ENCODE measurements around the gene PCDHGB4. TPM values are rescaled to one million over a fixed set of nuclear protein-coding genes. Genes with fewer than 3 reads are reported as not detected.
A peak's percentile ranks its signal among the peaks of the same experiment; 100 is the strongest.
"Not testable (repeated sequence)": the region's sequence is repeated elsewhere in the genome, so short reads cannot be mapped to it uniquely, and the experiment has no call there.

The PCDHGB4 gene
- 1.7 and 3.1 TPM in 2 replicates for total RNA-seq (2014; rRNA removed; shearing (Covaris generic))

DNA sequence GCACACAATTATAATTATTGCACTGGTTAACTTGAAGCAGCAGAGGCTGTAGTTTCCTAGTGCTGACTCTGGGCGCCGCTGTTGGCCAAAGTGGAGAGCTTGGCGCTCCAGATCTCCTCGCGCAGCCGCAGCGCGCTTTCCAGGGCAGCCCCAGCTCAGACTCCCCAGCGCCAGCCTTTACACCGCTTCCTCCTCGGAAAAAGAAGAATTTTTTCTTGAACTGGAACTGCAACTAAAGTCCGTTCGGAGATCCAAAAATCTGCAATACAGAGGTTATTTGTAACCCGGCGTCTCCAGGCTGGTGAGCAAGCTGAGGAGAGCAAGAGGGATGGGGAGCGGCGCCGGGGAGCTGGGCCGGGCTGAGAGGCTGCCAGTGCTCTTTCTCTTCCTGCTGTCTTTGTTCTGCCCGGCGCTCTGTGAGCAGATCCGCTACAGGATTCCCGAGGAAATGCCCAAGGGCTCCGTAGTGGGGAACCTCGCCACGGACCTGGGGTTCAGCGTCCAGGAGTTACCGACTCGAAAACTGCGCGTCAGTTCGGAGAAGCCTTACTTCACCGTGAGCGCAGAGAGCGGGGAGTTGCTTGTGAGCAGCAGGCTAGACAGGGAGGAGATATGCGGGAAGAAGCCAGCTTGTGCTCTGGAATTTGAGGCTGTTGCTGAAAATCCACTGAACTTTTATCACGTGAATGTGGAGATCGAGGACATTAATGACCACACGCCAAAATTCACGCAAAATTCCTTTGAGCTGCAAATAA is at the start of gene PCDHGB4:
Gene PCDHGB4, plus strand, starts transcription at position 142 of the 755 bp plus-strand sequence. Its CDS starts 187 bp downstream, at position 329.
- H3K27ac ChIP-seq; H3K9me3 ChIP-seq (replicated peaks); H3K4me1 ChIP-seq; DNase-seq; H3K27me3 ChIP-seq; H3K4me3 ChIP-seq: not testable (repeated sequence)
- peaks cover 40% of the 10 kb centered on the region for H3K36me3 ChIP-seq

DNA sequence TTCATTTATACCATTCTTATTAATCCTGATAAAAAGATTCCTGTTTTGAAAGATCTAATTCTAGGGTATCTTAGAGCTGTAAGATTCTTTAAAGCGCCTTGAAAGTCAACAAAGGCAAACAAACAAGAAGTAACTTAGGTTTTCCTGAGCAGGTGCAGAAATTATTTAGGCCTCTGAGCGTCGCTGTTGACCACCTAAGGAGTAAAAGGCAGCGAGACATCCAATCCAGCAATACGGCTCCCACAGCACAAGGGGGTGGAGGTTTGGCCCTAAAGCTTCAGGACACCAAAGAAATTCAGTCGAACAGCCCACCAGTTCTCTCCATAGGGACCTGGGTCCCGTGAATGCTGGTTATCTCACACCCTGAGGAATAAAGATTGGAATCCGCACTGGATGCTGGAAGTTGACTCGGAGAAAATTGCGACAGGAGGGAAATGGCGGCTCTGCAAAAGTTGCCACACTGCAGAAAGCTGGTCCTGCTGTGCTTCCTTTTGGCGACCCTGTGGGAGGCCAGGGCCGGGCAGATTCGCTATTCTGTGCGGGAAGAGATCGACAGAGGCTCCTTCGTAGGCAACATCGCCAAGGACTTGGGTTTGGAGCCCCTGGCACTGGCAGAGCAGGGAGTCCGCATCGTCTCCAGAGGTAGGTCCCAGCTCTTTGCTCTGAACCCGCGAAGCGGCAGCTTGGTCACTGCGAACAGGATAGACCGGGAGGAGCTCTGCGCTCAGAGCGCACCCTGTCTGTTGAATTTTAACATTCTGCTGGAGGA is 48.8 kb upstream of the PCDHGB4 start, which contains the start of gene PCDHGA2:
Gene PCDHGA2, plus strand, starts transcription at position 223 of the 769 bp plus-strand sequence.
- DNase-seq: peak; percentile 31 to 57

DNA sequence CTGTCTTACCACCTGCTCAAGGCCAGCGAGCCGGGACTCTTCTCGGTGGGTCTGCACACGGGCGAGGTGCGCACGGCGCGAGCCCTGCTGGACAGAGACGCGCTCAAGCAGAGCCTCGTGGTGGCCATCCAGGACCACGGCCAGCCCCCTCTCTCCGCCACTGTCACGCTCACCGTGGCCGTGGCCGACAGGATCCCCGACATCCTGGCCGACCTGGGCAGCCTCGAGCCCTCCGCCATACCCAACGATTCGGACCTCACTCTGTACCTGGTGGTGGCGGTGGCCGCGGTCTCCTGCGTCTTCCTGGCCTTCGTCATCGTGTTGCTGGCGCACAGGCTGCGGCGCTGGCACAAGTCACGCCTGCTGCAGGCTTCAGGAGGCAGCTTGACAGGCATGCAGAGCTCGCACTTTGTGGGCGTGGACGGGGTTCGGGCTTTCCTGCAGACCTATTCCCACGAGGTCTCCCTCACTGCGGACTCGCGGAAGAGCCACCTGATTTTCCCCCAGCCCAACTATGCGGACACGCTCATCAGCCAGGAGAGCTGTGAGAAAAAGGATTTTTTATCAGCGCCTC is 46.6 kb upstream of the PCDHGB4 start:
- H3K9me3 ChIP-seq (replicated peaks); H3K27ac ChIP-seq; H3K27me3 ChIP-seq; DNase-seq; H3K4me3 ChIP-seq; H3K4me1 ChIP-seq; H3K36me3 ChIP-seq: not testable (repeated sequence)

More for the DNA sequence above, 48.8 kb upstream of the PCDHGB4 start, which contains the start of gene PCDHGA2:
- H3K36me3 ChIP-seq: no peaks in the 10 kb centered on the region
- no peak within 1 kb of the TSS for H3K4me3 ChIP-seq
- H3K27ac ChIP-seq: no peak within 1 kb of the TSS
- no peaks in the 10 kb centered on the region for H3K27me3 ChIP-seq
- no peaks in the 10 kb centered on the region for H3K4me1 ChIP-seq
- H3K9me3 ChIP-seq (replicated peaks): 0 out of 2 replicates have a peak, but pooled peaks cover 4% of the 10 kb centered on the region

DNA sequence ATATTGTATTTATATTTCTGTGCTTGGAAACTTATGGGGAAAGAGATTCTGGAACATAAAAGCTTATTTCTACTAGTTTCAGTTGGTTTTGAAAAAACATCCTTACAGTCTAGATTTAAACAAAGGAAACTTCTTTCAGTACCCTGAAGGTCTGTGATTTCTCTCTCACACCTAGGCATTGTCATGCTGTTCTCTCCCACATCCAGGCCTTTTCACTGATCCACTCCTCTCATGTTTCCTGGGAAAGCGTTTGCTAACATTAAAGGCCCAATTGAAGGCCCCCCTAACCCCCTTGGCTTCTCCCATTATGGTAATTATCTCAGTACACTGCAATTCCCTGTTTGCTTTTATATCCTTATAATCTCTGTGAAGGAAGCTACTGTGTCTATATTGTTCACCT is 44.7 kb upstream of the PCDHGB4 start:
- no peaks in the 10 kb centered on the region for H3K4me1 ChIP-seq
- no peaks in the 10 kb centered on the region for H3K27me3 ChIP-seq
- H3K27ac ChIP-seq: no peak overlapping the region
- H3K9me3 ChIP-seq (replicated peaks): 0 out of 2 replicates have a peak, but pooled peaks cover 3% of the 10 kb centered on the region
- DNase-seq: no peak
- H3K36me3 ChIP-seq: no peaks in the 10 kb centered on the region
- H3K4me3 ChIP-seq: no peak overlapping the region

DNA sequence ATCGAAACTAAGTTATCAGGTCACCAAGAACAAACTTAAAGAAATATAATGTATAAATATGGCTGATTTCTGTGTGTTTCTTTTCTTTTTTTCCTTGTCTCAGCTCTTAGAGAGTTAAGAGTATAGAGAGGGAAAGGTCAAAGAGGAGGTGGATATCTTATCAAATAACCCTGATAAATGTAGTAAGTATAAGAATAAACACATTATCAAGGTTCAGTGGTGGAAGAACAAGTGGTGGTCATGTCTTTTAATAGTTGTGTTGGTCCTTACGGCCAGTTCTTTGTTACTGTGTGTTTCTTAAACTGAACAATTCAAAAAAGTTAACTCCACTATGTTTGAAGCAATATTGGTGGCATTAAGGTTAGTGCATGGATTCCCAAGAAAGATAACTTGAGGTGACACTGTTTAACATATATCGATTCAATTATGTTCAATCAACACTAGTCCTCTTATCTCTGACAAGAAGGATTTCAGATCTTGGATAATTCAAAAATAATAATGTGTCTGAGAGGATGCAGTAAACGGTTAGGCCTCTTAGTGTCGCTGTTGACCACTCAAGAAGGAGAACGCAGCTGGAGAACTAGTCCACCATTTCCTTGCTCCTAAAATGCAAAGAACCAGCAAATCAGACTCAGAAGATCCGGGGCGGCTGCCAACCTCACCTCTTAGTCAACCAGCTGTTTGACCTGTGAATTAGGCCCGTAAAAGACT is 44.1 kb upstream of the PCDHGB4 start, which contains the start of gene PCDHGA3:
Gene PCDHGA3, plus strand, starts transcription at position 588 of the 711 bp plus-strand sequence. CDS start 205 bp downstream, outside the sequence.
- Histone ChIP-seq H3K9me3 (replicated peaks) (peaks cover 3% of the 10 kb centered on the region; the same call in 1 of the 2 replicates), H3K27ac (no peak within 1 kb of the TSS), H3K4me3 (no peak within 1 kb of the TSS), H3K27me3 (no peaks in the 10 kb centered on the region), H3K4me1 (no peaks in the 10 kb centered on the region), H3K36me3 (no peaks in the 10 kb centered on the region)
- DNase-seq: peak in 1 of 2 experiments; percentile 48

DNA sequence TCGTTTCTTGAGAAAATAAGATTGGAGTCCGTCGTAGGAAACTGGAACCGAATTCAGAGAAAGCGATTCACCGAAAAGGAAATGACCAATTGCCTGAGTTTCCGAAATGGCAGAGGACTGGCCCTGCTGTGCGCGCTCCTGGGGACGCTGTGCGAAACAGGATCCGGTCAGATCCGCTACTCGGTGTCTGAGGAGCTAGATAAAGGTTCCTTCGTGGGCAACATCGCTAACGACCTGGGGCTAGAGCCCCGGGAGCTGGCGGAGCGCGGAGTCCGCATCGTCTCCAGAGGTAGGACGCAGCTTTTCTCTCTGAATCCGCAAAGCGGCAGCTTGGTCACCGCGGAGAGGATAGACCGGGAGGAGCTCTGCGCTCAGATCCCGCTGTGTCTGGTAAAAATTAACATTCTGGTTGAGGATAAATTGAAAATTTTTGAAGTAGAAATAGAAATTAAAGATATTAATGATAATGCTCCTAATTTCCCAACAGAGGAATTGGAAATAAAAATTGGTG is 43.5 kb upstream of the PCDHGB4 start:
- H3K4me3 ChIP-seq: no peak overlapping the region
- H3K36me3 ChIP-seq: no peaks in the 10 kb centered on the region
- H3K27ac ChIP-seq: no peak overlapping the region
- H3K4me1 ChIP-seq: no peaks in the 10 kb centered on the region
- H3K9me3 ChIP-seq (replicated peaks): peaks cover 3% of the 10 kb centered on the region; the same call in 1 of the 2 replicates
- no peak for DNase-seq
- H3K27me3 ChIP-seq: no peaks in the 10 kb centered on the region

DNA sequence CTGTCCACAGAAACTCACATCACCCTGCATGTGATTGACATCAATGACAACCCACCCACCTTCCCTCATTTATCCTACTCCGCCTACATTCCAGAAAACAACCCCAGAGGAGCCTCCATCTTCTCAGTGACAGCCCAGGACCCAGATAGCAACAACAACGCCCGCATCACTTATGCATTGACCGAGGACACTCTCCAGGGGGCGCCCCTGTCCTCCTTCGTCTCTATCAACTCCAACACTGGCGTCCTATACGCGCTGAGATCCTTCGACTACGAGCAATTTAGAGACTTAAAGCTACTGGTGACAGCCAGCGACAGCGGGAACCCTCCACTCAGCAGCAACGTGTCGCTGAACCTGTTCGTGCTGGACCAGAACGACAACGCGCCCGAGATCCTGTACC is 42.2 kb upstream of the PCDHGB4 start:
- H3K36me3 ChIP-seq: no peaks in the 10 kb centered on the region
- H3K4me1 ChIP-seq: no peaks in the 10 kb centered on the region
- H3K4me3 ChIP-seq: no peak overlapping the region
- DNase-seq: no peak
- no peaks in the 10 kb centered on the region for H3K27me3 ChIP-seq
- no peak overlapping the region for H3K27ac ChIP-seq
- H3K9me3 ChIP-seq (replicated peaks): peaks cover 3% of the 10 kb centered on the region; the same call in 1 of the 2 replicates

DNA sequence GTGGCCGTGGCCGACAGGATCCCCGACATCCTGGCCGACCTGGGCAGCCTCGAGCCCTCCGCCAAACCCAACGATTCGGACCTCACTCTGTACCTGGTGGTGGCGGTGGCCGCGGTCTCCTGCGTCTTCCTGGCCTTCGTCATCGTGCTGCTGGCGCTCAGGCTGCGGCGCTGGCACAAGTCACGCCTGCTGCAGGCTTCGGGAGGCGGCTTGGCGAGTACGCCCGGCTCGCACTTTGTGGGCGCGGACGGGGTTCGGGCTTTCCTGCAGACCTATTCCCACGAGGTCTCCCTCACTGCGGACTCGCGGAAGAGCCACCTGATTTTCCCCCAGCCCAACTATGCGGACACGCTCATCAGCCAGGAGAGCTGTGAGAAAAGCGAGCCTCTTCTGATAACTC is 41.5 kb upstream of the PCDHGB4 start:
- not testable (repeated sequence) for H3K36me3 ChIP-seq; H3K27me3 ChIP-seq; DNase-seq; H3K4me3 ChIP-seq; H3K4me1 ChIP-seq; H3K9me3 ChIP-seq (replicated peaks); H3K27ac ChIP-seq

DNA sequence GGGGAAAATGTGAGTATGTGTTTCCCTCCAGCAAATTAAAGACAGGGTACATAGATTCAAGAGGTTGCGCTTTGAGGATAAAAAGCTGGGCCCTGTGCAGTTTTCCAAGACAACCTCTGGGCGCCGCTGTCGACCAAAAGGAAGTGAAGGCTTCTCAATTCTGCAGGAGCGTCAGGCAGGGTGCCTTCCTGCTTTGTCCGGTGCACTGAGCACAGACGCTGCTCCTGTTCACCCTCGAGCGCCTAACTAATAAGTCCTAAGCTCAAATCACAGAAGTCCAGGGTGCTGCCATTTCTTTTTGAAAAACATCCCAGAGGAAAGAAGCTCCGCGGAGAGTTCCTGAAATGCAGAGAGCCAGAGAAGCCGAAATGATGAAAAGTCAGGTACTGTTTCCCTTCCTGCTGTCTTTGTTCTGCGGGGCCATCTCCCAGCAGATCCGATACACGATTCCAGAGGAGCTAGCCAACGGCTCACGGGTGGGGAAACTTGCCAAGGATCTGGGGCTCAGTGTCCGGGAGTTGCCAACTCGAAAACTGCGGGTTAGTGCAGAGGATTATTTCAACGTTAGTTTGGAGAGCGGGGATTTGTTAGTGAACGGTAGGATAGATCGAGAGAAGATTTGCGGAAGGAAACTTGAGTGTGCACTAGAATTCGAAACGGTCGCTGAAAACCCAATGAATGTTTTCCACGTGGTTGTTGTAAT is 37.4 kb upstream of the PCDHGB4 start, which contains the start of gene PCDHGB1:
Gene PCDHGB1, plus strand, starts transcription at position 183 of the 703 bp plus-strand sequence. Its CDS starts 162 bp downstream, at position 345.
- Histone ChIP-seq H3K27ac (peak within 1 kb of the TSS; percentile 77), H3K4me3 (peak within 1 kb of the TSS; percentile 65), H3K9me3 (replicated peaks) (peaks cover 34% of the 10 kb centered on the region), H3K36me3 (peaks cover 30% of the 10 kb centered on the region), H3K4me1 (0 out of 2 replicates have a peak, but pooled peaks cover 4% of the 10 kb centered on the region), H3K27me3 (no peaks in the 10 kb centered on the region)
- DNase-seq: peak; percentile 92 to 97

DNA sequence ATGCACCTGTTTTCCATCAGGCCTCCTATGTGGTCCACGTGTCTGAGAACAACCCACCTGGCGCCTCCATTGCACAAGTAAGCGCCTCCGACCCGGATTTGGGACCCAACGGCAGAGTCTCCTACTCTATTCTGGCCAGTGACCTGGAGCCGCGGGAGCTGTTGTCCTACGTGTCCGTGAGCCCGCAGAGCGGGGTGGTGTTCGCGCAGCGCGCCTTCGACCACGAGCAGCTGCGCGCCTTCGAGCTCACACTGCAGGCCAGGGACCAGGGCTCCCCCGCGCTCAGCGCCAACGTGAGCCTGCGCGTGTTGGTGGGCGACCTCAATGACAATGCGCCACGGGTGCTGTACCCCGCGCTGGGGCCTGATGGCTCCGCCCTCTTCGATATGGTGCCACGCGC is 35.9 kb upstream of the PCDHGB4 start:
- no peak for DNase-seq
- Histone ChIP-seq H3K36me3 (peaks cover 45% of the 10 kb centered on the region), H3K4me3 (no peak overlapping the region), H3K4me1 (0 out of 2 replicates have a peak, but pooled peaks cover 4% of the 10 kb centered on the region), H3K27me3 (no peaks in the 10 kb centered on the region), H3K9me3 (replicated peaks) (peaks cover 47% of the 10 kb centered on the region), H3K27ac (no peak overlapping the region)

DNA sequence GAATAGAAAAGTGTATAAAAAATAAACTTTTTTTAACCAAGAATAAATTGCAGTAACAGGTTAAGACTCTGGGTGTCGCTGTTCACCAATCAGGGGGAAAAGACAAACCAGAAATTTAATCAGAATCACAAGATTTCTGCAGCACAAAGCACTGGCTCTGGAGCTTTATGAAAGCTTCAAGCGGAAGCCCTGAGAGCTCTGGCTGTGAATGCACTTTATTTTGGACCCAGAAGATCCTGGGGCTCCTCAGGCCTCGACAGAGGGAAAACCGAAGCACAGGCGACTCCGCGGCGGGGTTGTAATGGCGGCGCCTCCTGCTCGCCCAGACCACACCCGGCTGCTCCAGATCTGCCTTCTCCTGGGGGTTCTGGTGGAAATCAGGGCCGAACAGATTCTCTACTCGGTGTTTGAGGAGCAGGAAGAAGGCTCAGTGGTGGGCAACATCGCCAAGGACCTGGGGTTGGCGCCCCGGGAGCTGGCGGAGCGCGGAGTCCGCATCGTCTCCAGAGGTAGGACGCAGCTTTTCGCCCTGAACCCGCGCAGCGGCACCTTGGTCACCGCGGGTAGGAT is 32.5 kb upstream of the PCDHGB4 start, which contains the start of gene PCDHGA4:
Gene PCDHGA4, plus strand, starts transcription at position 122 of the 570 bp plus-strand sequence. Its CDS starts 87 bp downstream, at position 209.
- Histone ChIP-seq H3K36me3 (peaks cover 77% of the 10 kb centered on the region), H3K4me3 (no peak within 1 kb of the TSS), H3K27me3 (no peaks in the 10 kb centered on the region), H3K27ac (no peak within 1 kb of the TSS), H3K4me1 (0 out of 2 replicates have a peak, but pooled peaks cover 4% of the 10 kb centered on the region), H3K9me3 (replicated peaks) (peaks cover 53% of the 10 kb centered on the region)
- DNase-seq: no peak

DNA sequence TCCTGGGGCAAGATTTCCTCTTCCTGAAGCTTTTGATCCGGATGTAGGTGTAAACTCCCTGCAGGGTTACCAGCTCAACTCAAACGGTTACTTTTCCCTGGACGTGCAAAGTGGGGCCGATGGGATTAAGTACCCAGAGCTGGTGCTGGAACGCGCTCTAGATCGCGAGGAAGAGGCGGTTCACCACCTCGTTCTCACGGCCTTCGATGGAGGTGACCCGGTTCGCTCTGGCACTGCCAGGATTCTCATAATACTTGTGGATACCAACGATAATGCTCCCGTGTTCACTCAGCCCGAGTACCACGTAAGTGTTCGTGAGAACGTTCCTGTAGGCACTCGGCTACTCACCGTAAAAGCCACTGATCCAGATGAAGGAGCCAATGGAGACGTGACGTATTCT is 31.9 kb upstream of the PCDHGB4 start:
- Histone ChIP-seq H3K4me1 (0 out of 2 replicates have a peak, but pooled peaks cover 2% of the 10 kb centered on the region), H3K27ac (no peak overlapping the region), H3K4me3 (no peak overlapping the region), H3K27me3 (no peaks in the 10 kb centered on the region), H3K9me3 (replicated peaks) (peaks cover 51% of the 10 kb centered on the region), H3K36me3 (peaks cover 84% of the 10 kb centered on the region)
- DNase-seq: no peak

DNA sequence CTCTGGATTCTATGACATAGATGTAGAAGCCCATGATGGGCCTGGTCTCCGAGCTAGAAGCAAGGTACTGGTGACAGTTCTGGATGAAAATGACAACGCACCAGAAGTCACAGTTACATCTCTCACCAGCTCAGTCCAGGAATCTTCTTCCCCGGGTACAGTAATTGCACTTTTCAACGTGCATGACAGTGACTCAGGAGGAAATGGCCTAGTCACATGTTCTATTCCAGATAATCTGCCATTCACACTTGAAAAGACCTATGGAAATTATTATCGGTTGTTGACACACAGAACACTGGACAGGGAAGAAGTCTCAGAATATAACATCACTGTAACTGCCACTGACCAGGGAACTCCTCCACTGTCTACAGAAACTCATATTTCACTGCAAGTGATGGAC is 31.4 kb upstream of the PCDHGB4 start:
- H3K27me3 ChIP-seq: no peaks in the 10 kb centered on the region
- peaks cover 46% of the 10 kb centered on the region for H3K9me3 ChIP-seq (replicated peaks)
- peaks cover 83% of the 10 kb centered on the region for H3K36me3 ChIP-seq

More for the DNA sequence above, 31.4 kb upstream of the PCDHGB4 start:
- H3K4me3 ChIP-seq: no peak overlapping the region
- DNase-seq: no peak
- H3K4me1 ChIP-seq: no peaks in the 10 kb centered on the region
- H3K27ac ChIP-seq: no peak overlapping the region
